ENCODE measurements around the gene MED25.

Gene MED25

DNA sequence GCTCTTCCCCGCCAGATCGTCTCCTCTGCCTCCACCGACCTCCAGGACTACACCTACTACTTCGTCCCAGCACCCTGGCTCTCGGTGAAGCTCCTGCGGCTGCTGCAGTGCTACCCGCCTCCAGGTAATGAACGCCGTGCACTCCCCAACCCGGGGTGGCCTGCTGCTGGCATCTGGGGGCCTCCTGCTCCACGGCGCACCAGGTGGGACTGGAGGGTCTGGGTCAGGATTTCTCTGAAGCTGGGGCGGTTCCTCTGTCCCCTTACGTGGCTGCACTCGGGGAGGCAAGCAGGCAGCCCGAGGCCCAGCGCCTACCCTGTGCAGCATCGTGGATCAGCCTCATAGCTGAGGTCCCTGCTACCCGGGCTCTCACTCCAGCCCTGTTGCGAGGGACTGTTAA, 22.5 kb upstream of the MED25 start:
- in situ Hi-C loops (cut with HindIII; ENCODE audit: low sequenced_read_pairs): no loop called here

DNA sequence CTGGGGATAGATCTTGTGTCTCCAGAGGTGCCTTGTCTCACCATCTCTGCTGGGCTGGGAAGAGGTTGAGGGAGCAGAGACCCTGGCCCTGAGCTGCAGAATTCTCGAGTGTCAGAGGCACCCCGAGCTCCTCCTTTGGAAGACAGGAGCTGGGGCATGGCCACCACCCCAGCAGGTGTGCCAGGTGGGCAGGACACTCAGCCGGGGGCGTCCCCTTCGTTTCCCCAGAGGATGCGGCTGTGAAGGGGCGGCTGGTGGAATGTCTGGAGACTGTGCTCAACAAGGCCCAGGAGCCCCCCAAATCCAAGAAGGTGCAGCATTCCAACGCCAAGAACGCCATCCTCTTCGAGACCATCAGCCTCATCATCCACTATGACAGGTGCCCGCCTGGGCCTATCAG, 19.5 kb upstream of the MED25 start:
- in situ Hi-C loops (cut with HindIII; ENCODE audit: low sequenced_read_pairs): no loop called here

DNA sequence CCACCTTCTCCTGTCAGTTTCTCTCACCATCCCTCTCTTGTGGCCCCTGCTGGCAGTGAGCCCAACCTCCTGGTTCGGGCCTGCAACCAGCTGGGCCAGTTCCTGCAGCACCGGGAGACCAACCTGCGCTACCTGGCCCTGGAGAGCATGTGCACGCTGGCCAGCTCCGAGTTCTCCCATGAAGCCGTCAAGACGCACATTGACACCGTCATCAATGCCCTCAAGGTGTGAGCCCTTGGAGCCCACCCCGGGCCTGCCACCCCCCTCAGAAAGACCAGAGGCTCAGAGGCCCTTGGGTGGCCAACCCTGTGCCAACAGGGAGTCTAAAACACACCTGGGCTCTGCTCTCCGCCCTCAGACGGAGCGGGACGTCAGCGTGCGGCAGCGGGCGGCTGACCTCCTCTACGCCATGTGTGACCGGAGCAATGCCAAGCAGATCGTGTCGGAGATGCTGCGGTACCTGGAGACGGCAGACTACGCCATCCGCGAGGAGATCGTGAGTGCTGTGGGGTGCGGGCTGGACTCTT, 18.8 kb upstream of the MED25 start:
- in situ Hi-C loops (cut with HindIII; ENCODE audit: low sequenced_read_pairs): no loop called here

DNA sequence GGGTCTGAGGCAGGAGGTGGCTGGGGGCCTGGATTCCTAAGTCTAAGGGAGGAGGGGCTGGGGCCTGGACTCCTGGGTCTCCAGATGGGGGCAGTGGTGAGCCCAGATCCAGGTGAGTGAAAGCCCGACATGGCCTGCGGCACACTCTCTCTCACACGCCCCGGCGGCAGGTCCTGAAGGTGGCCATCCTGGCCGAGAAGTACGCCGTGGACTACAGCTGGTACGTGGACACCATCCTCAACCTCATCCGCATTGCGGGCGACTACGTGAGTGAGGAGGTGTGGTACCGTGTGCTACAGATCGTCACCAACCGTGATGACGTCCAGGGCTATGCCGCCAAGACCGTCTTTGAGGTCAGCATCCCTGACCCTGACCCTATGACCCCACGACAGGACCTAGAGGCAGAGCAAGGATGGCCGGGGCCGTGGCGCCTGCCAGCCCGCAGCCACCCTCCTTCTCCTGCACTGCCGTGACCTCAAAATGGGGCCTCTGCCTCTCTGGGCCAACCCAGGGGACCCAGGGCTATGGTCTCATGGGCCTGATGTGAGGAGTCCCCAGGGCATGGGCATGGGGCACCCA, 18.2 kb upstream of the MED25 start:
- in situ Hi-C loops (cut with HindIII; ENCODE audit: low sequenced_read_pairs): no loop called here

DNA sequence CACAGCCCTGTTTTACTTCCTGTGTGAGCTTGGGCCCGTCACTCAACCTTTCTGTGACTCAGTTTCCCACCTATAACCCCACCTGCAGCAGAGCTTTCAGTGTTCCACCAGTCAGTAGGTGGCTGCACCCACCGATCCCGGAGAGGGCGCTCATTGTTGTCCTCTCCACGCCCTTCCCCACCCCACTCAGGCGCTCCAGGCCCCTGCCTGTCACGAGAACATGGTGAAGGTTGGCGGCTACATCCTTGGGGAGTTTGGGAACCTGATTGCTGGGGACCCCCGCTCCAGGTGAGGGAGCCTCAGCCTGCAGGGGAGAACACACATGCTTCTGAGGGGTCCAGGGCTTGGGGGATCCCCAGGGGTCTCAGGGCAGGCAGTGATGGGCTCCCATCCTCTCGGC, 17.3 kb upstream of the MED25 start:
- in situ Hi-C loops (cut with HindIII; ENCODE audit: low sequenced_read_pairs): no loop called here

DNA sequence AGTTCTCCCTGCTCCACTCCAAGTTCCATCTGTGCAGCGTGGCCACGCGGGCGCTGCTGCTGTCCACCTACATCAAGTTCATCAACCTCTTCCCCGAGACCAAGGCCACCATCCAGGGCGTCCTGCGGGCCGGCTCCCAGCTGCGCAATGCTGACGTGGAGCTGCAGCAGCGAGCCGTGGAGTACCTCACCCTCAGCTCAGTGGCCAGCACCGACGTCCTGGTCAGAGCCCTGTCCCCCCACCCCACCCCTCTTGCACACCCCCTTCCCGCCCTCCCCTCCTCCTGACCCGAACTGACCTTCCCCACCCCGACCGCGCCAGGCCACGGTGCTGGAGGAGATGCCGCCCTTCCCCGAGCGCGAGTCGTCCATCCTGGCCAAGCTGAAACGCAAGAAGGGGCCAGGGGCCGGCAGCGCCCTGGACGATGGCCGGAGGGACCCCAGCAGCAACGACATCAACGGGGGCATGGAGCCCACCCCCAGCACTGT, 16.6 kb upstream of the MED25 start:
- in situ Hi-C loops (cut with HindIII; ENCODE audit: low sequenced_read_pairs): no loop called here

DNA sequence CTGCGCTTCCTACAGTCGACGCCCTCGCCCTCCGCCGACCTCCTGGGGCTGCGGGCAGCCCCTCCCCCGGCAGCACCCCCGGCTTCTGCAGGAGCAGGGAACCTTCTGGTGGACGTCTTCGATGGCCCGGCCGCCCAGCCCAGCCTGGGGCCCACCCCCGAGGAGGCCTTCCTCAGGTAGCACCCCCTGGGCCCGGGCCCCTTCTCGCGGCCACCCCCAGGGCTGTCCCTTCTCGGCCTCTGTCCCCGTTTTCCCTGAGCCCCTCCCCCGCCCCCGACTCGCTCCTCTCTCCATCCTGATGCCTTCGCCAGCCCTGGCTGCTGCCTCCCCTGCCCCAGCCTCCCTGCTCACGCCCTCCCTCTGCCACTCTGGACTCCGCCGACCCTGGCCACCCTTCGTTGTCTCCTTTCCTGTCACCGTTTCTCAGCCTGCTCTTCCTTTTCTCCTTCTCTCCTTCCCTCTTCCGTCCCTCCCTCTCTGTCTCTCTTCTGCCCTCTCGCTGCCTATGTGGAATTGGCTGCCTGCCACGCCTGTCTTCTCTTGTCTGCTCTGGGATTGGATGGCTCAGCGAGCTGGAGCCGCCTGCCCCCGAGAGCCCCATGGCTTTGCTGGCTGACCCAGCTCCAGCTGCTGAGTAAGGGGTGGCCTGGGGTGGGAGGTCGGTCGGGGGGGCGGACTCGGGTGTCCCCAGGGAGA, 16.0 kb upstream of the MED25 start:
- in situ Hi-C loops (cut with HindIII; ENCODE audit: low sequenced_read_pairs): no loop called here

DNA sequence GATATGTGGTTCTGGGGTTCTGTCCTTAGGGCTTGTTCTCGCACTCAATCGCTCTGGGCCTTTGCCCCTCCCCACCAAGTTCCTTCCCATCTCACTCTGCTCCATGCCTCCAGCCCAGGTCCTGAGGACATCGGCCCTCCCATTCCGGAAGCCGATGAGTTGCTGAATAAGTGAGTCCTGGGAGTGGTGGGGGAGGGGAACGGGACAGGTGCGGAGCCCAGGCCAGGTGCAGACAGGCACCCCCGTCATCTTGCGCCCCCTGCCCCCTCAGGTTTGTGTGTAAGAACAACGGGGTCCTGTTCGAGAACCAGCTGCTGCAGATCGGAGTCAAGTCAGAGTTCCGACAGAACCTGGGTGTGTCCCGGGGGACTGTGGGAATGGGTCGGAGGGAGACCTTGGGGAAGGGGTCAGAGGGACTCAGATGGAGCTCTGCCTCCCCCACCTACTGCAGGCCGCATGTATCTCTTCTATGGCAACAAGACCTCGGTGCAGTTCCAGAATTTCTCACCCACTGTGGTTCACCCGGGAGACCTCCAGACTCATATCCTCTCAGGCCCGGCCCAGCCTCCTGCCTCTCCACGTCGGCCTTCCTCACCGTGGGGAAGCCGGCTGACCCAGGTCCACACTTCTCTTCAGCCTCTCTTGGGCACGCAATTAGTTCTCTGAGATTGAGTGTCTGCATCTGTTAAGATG, 15.1 kb upstream of the MED25 start:
- in situ Hi-C loops (cut with HindIII; ENCODE audit: low sequenced_read_pairs): no loop called here

DNA sequence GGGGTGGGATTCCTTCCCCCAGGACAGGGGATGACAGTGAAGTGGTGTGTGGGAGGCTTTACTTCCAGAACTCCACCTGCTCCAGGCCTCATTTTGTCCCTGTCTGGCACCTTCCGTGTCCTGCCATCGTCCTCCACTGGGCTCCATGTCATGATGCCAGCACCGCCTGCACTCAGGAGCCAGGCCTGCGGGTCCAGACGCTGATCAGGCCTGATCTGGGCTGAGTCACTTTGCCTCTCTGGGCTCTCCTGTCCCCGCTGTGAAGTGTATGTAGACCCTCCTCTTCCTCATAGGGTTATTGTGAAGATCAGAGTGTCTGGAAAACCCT, 14.6 kb upstream of the MED25 start:
- in situ Hi-C loops (cut with HindIII; ENCODE audit: low sequenced_read_pairs): no loop called here

DNA sequence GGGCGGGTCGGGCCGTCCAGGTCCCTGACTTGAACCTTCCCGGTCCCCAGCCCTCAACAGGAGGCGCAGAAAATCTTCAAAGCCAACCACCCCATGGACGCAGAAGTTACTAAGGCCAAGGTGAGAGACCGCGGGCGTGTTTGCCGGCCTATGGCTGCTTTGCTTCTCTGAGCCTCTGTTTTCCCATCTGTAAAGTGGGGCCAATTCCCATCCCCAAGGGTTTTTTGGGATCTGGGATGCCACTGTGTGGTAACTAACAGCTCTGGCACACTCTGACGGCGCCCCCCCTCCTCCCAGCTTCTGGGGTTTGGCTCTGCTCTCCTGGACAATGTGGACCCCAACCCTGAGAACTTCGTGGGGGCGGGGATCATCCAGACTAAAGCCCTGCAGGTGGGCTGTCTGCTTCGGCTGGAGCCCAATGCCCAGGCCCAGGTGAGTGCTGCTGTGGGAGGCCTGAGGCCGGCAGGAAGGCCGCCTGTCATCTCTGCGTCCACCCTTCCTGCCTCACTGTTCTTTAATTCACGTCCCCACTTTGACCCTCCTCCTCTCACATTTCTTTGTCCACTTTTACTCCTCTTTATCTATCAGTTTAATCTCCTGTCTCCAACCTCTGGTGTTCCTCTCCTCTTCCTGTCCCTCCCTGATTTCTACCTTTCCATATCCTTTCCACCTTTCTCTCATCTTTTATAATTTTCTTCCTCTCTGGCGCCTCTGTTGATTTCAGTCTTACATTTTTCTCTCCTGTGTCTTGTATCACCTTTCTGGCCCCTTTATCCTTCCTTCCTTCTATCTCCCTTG, 12.1 kb upstream of the MED25 start:
- in situ Hi-C loops (cut with HindIII; ENCODE audit: low sequenced_read_pairs): no loop called here

DNA sequence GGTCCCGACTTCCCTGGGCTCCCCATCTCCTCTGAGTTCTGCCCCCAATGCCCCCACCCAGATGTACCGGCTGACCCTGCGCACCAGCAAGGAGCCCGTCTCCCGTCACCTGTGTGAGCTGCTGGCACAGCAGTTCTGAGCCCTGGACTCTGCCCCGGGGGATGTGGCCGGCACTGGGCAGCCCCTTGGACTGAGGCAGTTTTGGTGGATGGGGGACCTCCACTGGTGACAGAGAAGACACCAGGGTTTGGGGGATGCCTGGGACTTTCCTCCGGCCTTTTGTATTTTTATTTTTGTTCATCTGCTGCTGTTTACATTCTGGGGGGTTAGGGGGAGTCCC, 11.5 kb upstream of the MED25 start:
- in situ Hi-C loops (cut with HindIII; ENCODE audit: low sequenced_read_pairs): no loop called here

DNA sequence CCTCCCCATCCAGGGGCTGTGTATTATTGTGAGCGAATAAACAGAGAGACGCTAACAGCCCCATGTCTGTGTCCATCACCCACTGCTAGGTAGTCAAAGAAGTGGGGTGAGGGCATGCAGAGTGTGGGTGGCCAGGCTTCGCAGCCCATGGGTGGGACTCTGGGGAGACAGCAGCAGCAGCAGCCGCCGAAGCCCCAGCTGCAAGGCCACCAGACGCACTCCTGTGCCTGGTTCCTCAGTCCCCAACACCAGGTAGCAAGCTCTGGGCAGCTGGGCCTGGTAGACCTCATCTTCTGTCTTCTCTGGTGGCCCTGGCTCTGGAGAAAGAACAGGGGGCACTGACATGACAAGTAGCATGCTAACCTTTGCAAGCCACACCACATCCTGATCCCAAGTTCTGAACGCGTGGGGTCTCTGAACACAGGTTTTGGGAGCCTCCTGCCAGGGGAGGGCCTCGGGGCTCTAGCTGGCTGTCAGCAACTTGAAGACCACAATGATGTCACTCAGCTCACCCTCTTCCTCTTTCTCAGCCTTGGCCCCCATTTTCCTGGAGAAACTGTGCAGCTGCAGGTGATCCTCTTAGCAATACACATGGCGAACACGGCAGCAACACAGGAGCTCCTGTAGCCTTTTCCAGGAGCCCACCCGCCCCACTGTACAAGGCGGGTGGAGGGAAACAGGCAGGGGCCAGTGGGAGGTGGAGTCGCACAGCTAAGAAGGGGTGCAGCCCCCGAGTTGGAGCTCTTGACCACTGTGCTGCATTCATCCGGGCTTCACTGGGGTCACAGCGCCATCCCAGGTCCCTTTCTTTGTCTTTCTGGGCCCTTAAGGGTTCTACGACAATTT, 10.8 kb upstream of the MED25 start:
- in situ Hi-C loops (cut with HindIII; ENCODE audit: low sequenced_read_pairs): no loop called here

DNA sequence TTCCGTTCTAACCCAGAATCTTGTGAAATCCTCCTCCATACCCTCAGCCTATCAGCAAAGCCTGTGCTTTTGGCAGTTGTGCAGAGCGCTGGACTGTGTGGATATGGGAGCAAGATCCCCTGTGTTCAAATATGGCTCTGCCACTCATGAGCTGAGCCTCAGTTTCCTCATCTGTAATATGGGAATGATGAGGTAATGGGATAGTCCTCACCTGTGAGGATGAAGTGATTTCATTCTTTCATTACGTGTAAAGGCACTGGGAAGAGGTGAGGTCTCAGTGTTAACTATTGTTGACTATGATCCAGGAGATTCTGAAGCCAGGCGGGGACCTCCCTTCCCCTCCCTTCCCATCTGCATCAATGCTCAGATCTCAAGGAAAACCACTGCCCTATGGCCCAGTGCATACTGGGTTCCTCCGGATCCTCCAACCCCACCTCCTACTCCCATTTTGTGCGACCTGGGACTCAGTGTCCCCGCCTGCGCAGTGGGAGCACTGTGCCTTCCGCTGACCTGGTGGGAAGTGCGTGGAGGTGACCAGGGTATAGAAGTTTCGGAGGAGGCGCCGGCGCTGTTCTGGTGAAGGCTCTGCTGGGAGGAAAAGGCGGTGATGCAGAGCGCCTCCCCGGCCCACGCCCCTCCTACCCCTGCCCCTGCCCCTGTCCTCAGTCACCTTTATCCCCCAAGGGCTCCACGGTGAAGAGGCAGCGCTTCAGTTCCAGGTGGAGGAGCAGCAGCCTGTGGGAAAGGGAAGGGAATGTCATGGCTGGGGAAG, 10.0 kb upstream of the MED25 start:
- in situ Hi-C loops (cut with HindIII; ENCODE audit: low sequenced_read_pairs): no loop called here

DNA sequence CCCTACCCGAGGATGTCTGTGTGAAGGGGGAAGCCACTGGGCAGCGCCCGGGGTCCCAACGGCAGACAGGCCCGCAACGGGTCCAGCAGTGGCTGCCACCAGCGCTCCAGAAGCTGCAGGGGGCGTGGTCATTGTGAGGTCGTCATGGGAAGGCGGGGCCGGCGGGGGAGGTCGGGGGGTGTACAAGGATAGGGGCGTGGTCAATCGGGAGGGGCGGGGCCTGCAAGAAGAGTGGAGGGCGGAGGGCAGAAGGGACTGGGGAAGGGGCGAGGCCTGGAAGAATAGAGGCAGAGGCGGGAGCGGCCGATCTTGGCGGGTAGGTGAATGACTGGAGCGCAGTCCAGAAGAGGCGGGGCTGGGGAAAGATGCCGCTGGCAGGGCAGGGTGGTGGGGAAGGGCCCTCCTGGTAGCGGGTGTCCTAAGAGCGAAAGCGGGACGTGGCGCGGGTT, 9.4 kb upstream of the MED25 start:
- in situ Hi-C loops (cut with HindIII; ENCODE audit: low sequenced_read_pairs): no loop called here

DNA sequence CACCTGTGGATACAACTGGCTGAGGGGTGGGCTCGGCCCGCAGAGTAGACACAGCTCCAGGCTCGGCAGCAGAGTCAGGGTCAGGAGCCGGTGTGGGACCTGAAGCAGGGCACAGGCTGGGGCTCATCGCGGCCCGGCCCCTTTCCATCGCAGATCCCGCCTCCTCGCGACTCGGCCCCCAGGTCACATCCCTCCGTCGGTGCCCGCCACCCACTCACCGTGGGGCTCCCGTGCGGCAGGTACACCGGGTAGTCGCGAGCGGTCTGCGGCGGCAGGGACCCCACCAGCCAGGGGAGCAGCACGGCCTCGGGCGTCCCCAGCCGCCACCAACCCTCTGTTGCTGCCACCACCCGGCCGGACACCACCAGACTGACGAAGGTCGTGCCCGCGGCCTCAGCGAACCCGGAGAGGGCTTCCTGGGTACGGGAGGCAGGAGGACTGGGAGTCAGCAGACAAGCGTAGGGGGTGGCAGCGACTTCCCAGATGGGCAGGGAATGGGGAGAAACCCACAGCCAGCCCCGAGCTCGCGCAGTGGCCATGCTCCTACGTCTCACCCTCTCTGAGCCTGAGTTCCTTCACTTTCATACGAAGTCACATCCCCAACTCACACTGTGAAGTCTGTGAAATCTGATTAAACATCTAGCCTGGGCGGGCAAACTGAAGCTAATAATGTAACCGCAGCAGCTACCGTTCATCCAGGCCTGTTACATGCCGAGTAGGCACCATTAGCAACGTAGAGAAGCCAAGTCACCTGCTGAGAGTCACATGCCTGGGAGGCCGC, 8.7 kb upstream of the MED25 start:
- in situ Hi-C loops (cut with HindIII; ENCODE audit: low sequenced_read_pairs): no loop called here

DNA sequence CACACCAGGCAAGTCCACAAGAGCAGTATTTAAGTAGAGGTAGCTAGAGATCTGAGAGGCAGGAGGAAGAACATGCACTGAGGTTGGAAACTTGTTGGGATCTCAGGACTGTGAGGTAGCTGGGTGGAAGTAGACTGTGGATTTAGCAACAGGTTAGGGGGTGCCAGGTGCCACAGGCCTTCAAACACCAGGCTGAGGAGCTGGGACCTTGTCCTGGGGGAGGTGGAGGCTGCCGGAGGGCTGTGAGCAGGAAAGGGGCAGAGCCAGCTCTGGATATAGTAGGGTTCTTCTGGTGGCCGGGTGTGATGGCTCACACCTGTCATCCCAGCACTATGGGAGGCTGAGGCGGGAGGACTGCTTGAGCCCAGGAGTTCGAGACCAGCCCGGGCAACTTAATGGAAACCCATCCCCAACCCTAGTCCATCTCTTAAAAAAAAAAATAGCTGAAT, 8.1 kb upstream of the MED25 start:
- in situ Hi-C loops (cut with HindIII; ENCODE audit: low sequenced_read_pairs): no loop called here

DNA sequence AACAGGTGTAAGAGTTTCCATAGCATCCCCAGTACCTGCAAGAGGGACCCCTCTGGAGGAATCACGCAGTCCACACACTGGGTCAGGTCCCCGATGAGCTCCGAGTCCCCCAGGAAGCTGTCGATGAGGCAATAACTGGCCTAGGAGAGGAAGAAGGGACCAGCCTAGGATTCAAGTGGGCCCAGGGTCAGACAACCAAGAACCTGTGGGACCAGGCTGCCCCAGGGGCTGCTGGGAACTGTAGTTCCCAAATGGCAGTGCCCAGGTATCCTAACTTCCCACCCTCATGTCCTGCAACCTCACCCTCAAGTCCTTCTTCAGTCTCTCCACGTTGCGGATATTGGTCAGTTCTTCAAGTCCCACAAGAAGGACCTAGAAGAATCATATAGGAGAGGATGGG, 6.8 kb upstream of the MED25 start:
- in situ Hi-C loops (cut with HindIII; ENCODE audit: low sequenced_read_pairs): no loop called here

DNA sequence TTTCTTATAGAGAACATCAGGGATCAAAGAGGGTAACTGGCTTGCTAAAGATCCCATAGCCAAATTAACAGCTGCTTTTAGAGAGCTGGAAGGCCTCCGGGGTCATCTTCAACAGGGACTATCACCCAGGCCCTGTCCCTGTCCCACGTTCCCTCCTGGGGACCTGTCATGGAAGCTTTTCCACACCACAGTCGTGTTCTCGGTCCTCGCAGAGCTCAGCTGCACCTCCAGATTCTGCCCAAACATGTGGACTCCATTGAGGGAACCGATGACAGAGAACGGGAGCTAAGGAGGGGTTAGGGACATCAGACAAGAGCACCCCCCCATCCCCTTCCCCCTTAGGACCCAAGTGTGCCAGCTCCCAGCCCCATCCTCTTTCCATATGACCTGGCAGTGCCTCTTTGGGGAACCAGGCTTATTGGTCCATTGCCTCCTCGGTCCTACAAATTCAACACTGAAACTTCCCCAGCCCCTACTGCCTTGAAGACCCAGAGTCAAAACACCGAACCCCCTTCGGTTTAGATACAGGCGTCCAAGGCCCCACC, 5.6 kb upstream of the MED25 start:
- in situ Hi-C loops (cut with HindIII; ENCODE audit: low sequenced_read_pairs): no loop called here

All from endothelial cell of hepatic sinusoid (primary cell).